Uterus (tissue), 2 donors: ENCODE results near the gene USP35.

ENCODE experiments used
- POLR2A ChIP-seq, 2 donors: fragments of 450-650 bp; IDR thresholded peaks; one replicate each; pipeline ENCODE4 v1.6.1; 2016; ENCODE audit warnings: antibody characterized with exemption in 2 of 2, mild to moderate bottlenecking in 1 of 2, moderate library complexity in 1 of 2
- TF ChIP-seq, protein P1 (sequence below), 4 experiments: fragments of 200-600 bp in 2 of 4; fragments of 450-650 bp in 2 of 4; sonication (generic) in 2 of 4; IDR thresholded peaks; one replicate each; pipeline ENCODE4 v1.5.1; 2016 to 2019; ENCODE audit warnings: antibody characterized with exemption in 4 of 4, mild to moderate bottlenecking in 2 of 4, moderate library complexity in 1 of 4

- TF ChIP-seq, protein P1, sequence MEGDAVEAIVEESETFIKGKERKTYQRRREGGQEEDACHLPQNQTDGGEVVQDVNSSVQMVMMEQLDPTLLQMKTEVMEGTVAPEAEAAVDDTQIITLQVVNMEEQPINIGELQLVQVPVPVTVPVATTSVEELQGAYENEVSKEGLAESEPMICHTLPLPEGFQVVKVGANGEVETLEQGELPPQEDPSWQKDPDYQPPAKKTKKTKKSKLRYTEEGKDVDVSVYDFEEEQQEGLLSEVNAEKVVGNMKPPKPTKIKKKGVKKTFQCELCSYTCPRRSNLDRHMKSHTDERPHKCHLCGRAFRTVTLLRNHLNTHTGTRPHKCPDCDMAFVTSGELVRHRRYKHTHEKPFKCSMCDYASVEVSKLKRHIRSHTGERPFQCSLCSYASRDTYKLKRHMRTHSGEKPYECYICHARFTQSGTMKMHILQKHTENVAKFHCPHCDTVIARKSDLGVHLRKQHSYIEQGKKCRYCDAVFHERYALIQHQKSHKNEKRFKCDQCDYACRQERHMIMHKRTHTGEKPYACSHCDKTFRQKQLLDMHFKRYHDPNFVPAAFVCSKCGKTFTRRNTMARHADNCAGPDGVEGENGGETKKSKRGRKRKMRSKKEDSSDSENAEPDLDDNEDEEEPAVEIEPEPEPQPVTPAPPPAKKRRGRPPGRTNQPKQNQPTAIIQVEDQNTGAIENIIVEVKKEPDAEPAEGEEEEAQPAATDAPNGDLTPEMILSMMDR (IDR thresholded peaks at IDR 0.05): no peak
- no peak for TF ChIP-seq POLR2A (IDR thresholded peaks at IDR 0.05)
These were observed 41.6 kb downstream of the USP35 start for GRCh38 chr11:78230161-78230877.
